CD4-positive, alpha-beta T cell treated with Interleukin-4 for 1 hour (primary cell): ENCODE results near the gene TMCC2.
A peak's percentile ranks its signal among the peaks of the same experiment; 100 is the strongest.
"Not testable (repeated sequence)": the region's sequence is repeated elsewhere in the genome, so short reads cannot be mapped to it uniquely, and the experiment has no call there.

Experiments
- DNase-seq, 2 donors: peaks; one replicate each; pipeline ENCODE4 v3.0.0-alpha.2; 2020 to 2022

The TMCC2 gene

DNA sequence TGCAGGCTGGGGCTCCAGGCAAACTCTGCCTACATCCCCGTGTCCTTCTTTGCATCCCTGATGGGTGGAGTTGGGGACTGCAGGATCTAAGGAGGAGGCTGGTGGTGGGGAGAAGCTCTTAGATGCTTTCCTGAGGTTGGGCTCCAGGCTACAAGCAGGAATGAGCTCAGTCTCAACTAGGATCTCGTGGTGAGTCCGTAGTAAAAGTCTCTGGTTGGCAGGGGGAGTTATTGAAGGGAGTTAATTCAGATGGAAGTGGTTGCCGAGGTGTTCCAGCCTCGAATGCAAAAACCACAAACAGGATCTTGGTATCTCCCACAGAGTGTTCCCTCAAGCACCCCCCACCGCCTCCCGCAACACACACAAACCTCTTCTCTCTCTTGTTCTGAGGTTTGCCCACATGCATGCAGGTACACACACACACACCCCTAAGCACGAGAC is 35.0 kb downstream of the TMCC2 start:
- no peak for DNase-seq

DNA sequence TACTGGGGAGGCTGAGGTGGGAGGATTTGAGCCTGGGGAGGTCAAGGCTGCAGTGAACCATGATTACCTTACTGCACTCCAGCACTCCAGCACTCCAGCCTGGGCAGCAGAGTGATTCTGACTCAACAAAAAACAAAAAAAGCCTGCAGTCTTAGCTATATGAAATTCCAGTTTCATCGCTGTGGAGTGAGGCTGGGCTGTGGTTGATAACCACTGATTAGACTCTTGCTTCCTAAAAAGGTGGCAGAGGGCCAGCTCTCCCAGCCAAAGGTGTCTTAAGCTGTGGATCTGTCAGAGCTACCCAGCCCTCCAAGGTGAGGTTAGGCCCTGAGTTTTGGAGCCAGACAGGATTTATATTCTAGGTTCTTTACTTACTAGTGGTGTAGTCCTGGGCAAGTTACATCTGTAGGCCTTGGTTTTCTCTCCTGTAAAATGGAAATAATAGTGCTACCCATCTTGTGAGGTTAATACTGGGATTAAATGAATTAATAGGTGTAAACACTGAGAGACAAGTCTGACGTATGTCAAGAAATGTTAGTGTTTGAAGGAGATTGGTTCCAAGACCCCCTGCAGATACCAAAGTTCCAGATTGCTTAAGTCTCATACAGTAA is 35.9 kb downstream of the TMCC2 start:
- DNase-seq: no peak

DNA sequence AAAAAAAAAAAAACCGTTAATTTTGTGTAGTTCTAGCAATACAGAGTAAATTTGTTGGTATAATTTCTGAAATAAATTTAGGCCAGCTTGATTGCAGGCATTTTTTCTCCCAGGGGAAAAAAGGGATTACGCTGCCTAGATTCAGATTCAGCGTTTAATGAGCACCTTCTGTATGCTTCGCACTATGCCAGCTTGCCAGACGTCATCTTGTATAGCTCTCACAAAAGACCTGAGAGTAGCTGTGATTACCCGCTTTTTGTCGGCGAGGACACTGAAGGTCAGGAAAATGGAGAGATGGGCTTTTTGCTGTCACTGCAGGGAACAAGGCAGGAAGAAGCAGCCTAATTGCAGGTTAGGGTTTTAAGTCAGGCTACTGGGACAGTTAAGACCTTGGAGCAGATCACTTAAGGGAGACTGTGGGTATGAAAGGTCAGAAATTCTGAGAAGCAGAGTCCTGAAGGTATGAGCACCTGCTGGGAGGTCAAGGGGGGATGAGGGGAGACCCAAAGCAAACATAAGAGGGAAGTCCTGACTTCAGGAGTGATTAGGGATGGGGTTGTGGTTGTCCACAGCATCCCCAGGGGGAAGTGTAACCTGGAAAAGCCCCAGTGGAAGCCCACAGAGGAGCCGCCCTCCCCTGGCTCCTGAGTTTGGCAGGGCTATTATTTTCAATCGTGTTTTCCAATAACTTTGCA is 39.0 kb downstream of the TMCC2 start:
- no peak for DNase-seq

DNA sequence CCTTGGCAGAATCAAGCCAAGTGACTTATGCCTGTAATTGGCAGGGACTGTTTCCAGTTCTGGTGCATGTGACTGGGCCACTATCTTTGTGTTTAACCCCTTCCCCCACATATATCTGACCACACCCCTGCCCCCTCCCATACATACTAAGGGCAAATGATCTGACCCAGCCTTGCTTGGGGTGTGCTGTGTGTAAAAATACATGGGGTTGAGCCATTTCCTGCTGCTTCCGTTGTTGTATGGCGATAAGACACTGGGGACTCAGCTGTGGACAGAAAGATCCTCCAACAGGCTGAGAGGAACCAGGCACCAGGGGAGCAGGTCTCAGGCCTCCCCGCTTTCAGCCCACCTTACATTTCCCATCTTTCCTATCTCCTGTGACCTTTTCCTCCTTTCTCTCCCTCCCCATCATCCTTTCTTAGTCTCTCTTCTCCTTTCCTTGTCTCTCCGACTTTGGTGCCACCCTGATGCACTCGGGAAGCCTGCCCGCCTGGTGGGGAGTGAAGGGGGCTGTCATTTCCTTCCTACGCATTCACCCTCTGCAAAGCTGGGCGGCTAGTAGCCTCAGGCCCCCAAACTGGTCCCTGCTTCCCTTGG is 39.7 kb downstream of the TMCC2 start:
- DNase-seq: no peak

DNA sequence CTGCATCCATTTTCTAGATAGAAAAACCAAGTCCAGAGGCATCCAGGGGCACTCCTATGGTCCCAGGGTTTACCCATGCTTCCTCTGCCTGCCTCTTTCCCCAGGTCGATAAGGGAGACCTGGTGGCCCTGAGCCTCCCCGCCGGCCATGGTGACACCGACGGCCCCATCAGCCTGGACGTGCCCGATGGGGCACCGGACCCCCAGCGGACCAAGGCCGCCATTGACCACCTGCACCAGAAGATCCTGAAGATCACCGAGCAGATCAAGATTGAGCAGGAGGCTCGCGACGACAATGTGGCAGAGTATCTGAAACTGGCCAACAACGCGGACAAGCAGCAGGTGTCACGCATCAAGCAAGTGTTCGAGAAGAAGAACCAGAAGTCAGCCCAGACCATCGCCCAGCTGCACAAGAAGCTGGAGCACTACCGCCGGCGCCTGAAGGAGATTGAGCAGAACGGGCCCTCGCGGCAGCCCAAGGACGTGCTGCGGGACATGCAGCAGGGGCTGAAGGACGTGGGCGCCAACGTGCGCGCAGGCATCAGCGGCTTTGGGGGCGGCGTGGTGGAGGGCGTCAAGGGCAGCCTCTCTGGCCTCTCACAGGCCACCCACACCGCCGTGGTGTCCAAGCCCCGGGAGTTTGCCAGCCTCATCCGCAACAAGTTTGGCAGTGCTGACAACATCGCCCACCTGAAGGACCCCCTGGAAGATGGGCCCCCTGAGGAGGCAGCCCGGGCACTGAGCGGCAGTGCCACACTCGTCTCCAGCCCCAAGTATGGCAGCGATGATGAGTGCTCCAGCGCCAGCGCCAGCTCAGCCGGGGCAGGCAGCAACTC is 41.3 kb downstream of the TMCC2 start:
- no peak for DNase-seq

DNA sequence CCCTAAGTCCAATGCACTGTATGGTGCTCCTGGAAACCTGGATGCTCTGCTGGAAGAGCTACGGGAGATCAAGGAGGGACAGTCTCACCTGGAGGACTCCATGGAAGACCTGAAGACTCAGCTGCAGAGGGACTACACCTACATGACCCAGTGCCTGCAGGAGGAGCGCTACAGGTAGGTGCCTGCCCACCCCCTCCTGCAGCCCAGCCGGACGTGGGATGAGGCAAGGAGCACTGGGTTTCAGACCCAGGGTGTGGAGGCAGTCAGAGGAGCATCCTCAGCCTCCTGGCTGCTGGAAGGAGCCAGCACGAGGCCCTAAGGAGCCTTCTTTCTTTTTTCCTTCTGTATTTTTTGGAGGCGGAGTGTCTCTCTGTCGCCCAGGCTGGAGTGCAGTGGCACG is 42.0 kb downstream of the TMCC2 start:
- no peak for DNase-seq

DNA sequence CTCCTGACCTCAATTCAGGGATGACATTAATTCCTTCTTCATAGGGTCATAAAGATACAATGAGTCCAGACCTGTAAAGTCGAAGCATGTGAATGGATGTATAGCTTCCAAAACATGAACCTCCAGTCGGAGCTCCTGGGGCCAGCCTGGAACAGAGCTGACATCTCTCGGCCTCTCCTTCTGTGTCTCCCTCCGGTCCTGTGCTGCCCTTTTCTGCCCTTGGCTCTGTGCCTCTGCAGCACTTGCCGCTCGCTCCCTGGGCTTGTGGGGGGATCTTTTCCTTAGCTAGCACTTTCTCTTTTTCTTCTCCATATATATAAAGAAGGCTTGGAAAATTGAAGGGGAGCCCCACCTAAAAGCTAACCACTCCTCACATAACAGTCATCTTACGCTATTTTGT is 42.5 kb downstream of the TMCC2 start:
- no peak for DNase-seq

DNA sequence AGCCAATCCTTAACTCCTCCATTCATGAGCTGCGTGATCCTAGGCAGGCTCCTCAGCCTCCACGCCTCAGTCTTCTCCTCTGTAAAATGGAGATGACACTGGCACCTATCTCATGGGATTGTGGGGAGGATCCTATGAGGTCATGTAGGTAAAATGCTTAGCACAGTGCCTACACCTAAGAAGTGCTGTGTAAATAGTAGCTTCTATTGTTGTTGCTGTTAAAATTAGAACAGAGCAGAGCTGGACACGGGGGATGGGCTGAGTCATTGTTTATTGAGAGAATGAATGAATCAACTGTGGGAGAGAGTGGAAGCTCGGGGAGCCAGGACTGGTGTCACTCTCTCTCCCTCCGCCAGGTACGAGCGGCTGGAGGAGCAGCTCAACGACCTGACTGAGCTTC is 43.0 kb downstream of the TMCC2 start:
- no peak for DNase-seq

DNA sequence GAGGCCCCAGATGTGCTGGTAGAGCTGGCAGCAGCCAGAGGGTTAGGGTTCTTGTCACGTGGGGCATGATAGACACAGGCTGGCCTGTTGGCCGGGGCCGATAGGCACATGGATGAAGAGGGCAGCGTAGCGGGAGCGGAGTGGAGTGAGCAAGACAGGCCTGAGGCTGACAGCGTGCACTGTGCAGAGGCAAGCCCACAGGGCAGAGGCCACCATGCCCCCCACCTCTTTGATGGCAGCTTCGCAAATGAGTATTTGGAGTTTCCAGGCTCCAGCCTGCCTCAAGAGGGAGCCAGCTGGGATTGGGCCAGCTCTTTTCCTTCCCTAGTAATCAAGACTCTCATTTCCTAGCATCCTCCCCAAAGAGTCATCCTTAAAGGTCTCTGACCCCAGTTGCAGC is 43.5 kb downstream of the TMCC2 start:
- DNase-seq: no peak

DNA sequence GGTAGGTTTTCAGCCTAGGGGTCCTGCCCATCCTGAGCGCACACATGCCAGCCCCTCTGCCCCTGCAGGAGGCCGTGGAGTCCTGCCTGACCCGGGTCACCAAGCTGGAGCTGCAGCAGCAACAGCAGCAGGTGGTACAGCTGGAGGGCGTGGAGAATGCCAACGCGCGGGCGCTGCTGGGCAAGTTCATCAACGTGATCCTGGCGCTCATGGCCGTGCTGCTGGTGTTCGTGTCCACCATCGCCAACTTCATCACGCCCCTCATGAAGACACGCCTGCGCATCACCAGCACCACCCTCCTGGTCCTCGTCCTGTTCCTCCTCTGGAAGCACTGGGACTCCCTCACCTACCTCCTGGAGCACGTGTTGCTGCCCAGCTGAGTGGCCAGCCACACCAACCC is 44.0 kb downstream of the TMCC2 start:
- no peak for DNase-seq

DNA sequence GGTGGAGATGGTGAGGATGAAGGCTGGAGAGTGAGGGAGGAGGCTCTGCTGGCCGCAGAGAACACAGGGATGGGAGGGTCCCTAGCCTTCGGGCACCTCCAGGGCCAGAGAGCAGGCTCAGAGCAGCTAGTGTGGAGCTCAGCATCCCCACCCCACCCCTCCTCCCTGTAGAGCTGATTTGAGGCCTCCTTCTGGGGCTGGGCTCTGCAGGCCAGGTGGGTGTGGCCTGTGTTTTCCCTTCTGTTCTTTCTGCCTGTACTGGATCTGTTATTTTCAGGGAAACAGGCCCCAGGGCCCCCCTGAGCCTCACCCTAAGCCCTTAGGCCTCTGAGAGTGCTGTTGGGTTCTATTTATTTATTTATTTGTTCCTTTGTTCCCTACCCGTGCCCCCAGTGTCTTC is 44.8 kb downstream of the TMCC2 start:
- no peak for DNase-seq

DNA sequence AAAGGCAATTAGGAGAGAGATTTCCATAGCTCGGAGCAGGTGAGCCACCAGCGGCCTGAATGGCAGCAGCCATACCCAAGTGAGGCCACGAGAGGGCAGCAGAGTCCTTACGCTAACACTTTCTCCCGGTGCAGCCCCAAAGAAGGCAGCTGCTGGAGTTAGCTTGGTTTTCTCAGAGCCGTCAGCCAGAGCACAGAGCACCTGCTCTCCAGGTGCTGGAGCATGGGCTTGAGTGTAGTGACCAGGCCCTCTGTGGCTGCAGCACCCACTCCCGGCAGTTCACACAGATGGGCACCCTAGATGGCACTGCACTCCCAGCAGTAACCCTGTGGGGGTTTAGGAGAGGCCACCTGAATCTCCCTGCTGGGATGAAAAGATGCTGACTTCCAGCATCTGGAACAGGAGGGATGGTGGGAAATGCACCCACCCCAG is 45.8 kb downstream of the TMCC2 start:
- peak; percentile 86 to 87 for DNase-seq

DNA sequence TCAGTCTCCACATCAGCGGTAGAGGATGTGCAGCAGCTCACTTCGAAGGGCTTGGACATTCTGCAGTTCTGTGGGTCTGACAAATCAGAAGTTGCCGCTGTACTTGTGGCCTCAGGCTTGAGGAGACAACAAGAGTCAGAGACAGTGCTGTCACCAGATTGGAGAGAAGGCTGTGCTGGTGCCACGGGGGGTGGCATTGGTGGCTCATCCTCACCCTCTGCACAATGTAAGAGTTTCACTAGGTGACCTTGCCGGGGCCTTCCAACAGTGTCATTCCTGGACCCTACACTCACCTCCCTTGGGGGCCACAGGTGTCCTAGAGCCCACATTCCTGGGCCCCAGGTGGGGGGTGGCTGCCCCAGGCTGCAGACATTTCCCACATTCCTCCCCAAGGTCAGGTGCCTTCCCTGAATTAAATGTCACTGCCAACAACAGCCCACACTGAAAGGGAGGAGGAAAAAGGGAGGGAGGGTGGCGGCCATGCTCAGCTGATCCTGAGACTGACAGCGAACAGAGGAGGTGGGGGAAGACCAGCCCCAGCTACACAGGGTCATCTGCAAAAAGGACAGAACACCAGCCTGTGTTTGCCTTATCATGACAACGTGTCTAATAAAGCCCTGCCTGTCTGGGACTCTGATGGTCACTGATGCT is 46.4 kb downstream of the TMCC2 start:
- DNase-seq: no peak

DNA sequence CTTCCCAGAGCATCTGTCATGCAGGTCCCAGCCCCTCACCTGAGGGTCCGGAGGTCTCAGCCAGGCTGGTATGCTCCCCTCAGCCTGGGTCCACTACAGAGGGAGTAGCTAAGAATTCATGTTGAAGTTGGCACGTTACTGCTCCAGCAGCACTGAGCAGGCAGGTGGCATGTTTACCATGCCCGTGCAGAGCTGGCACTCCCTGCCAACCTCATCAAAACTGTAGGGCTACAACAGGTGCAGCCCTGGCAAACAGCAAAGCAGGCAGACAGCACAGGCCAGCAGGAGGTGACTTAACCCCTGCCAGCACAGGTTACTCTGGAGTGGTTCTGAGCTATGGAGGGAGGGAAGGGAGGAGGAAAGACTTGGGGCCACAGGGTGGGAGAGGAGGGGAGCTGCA is 47.4 kb downstream of the TMCC2 start:
- DNase-seq: peak; percentile 41 to 58

DNA sequence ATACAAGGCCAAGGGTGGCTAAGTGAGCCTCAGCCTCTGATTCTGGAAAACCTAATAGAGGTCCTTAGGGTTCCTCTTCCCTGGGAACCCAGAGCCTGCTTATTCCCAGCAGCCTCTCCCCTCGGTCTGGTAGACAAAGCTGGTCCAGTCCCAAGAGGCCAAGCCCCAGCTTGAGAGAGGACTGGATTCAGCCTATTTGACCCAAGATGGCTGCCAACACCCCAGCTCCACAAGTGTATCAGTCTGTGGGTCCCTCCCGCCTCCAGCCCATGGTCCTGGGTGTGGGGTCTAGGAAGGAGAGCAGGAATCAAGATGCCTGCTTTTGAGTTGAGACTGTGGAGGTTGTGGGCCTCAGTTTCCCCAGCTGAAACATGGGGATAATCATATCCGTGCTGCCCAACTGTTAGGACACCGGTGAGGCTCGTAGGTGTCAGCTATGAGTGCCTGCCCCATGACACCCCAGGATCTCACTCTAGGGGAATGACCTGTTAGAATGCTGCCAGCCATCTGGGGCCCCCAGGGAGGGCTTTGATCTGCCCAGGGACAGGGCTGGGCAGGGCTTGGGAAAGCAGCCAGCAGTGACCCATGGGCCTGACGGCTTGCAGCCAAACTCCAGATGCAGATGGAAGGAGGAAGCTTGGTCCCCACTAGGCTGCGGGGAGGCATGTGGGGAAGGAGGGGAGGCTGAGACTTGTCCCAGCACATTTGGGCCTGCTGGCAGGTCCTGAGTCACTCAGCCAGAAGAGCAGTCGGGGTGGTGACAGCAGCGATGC is 48.4 kb downstream of the TMCC2 start:
- DNase-seq: no peak

DNA sequence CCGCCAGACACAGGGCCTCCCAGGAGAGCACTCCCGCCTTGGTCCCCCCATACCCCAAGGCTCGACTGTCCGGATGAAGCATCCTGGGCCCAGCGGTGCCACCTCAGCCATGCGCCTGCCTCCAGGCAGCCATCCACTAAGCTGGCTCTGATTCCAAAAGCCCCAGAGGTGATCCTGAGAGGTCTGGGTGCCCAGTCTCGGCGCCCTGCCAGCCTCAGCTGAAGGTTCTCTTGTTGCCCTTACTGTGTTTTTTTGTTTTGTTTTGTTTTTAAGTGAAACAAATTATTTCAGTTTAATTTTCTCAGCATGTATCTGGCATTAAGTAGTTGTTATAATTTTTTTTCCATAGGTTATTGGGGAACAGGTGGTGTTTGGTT is 48.9 kb downstream of the TMCC2 start:
- DNase-seq: no peak

DNA sequence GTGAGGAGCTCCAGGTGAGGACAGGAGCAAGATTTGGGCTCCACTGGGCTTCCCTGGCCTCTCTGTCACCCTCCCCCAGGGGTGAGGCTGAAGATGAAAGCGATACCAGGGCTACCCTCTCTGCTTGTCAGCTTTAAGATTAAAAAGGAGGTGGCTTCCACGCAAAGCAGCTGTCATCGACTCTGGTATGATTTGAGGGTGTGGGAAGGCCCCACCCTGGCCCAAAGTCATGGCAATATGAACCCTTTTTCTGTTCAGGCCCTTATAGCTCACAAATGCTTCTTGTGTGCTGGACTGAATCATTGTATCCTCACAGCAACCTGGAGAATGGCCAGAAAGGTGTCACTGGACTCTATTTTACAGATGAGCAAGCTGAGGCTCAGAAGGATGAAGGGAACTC is 52.2 kb downstream of the TMCC2 start:
- peak in 1 of 2 donors; percentile 50 for DNase-seq

DNA sequence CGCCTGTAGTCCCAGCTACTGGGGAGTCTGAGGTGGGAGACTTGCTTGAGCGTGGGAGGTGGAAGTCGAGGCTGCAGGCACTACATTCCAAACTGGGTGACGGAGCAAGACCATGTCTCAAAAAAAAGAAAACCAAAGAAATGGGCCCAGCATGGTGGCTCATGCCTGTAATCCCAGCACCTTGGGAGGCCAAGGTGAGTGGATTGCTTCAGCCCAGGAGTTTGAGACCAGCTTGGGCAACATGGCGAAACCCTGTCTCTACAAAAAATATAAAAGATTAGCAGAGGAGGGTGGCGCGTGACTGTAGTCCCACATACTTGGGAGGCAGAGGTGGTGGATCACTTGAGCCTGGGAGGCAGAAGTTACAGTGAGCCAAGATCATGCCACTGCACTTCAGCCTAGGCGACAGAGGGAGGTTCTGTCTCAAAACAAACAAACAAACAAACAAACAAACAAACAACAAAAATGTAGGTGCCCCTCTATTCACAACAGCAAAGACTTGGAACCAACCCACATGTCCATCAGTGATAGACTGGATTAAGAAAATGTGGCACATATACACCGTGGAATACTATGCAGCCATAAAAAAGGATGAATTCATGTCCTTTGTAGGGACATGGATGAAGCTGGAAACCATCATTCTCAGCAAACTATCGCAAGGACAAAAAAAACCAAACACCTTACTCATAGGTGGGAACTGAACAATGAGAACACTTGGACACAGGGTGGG is 53.1 kb downstream of the TMCC2 start:
- DNase-seq: not testable (repeated sequence)

DNA sequence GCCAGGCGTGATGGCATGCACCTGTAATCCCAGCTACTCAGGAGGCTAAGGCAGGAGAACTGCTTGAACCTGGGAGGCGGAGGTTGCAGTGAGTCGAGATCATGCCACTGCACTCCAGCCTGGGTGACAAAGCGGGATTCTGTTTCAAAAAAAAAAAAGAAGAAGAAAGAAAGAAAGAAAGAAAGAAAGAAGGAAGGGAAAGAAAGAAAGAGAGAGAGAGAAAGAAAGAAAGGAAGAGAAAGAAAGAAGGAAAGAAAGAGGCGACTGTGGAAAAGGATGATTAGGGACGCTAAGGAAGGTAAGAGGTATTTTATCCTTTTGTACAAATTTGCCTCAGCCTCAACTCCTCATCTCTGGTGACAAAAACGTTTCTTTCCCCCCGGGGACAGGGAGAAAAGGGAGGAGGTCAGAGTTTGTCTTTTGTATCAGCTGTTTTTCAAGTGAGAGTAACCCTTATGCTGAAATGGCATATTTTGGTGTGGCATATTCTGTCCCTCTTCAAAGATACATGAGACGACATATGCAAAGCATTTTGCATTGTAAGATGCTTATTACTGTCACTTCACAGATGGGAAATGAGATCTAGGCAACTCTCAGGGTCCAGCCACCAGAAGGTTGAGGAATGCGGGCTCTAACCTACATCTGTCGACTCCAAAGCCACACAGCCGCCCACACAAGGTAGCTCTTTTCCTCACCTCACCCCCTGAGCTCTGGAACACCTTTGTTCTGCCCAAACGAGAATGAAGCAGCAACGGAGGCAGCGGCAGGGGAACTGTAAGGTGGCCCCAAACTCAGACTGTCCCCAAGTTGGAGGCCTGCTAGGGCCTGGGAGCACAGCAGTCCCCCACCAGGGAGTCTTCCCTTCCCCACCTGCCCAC is 55.8 kb downstream of the TMCC2 start:
- DNase-seq: no peak

DNA sequence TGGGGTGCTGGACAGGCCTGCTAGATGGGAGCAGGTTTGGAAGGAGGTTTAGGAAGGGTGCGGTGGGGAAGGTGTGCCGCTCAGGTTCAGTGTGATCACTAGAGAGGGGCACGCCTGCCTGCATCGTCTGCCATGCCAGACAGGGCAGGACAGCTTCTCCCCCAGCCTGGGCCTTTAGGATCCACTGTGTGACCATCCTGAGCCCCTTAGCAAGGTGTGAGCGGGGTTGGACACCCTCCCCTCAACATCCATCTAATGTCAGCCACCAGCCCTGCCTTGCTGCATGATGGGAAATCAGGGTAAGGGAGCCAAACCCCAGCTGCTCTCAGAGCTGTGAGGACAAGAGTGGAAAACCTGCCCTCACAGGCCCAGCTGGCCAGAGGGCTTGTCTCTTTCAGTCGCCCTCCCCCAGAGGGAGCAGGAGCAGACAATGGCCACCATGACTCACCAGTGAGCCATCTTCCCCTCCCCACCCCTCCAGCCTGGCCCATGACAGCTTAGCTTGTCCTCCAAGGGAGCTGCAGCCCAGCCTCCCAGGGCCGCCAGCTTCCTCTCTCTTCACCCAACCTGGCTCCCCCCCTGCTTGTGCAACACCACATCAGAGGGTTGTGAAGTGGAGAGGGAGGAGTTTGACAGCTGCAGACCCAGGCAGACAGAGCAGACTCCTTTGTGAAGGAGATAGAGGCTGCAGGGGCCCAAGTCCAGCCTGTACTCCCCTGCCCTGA is 56.8 kb downstream of the TMCC2 start:
- peak; percentile 90 to 92 for DNase-seq
